K562 (cell line): ENCODE data around the gene CT47A1. TPM values are rescaled to one million over a fixed set of nuclear protein-coding genes. Genes with fewer than 3 reads are reported as not detected.

ENCODE experiments used
- ATAC-seq: fragments of 200-7000 bp; cut with Tn5 transposase; 3 replicates; pipeline ENCODE4 v1.9.1; 2020; ENCODE audit warnings: moderate library complexity
- BruUV-seq: library from RNA; stranded (reverse); fragments of 400-500 nt; replicated peaks from 2 replicates; lab custom pipeline; 2021; lab: Mats Ljungman, UMichigan
- CTCF ChIA-PET: fragments of 300-600 bp; formaldehyde crosslinking; extraction: SDS; loops from one replicate; lab custom pipeline; 2021; ENCODE audit warnings: low intra/inter-chr PET ratio; lab: Yijun Ruan, JAX
- POLR2A ChIA-PET: fragments of 300-600, 350-650 bp; sonication (Branson Sonifier 250); formaldehyde crosslinking; extraction: SDS; loops from one replicate; lab custom pipeline; 2021; ENCODE audit warnings: antibody characterized with exemption, inconsistent platforms; lab: Yijun Ruan, JAX
- DNase-seq, 4 experiments: peaks; one replicate each; pipeline versions ENCODE4 v3.0.0 to v3.0.0-alpha.2; 2011 to 2018; ENCODE audit warnings: low spot score in 3 of 4, mixed read lengths in 3 of 4; ENCODE audit errors: extremely low read depth in 1 of 4
- FAIRE-seq: peaks from 2 replicates; lab custom pipeline; 2011; peaks lifted over from hg19 to GRCh38; lab: Jason Lieb, UNC
- H2AFZ ChIP-seq: 2 replicates; pipeline ENCODE4 v1.6.0; 2011; ENCODE audit warnings: low read depth, low read length, control low read depth, inconsistent platforms
- H3K27ac ChIP-seq: fragments of 200-600 bp; 3 replicates; pipeline ENCODE4 v1.8.0; 2011; ENCODE audit warnings: low read depth, mild to moderate bottlenecking, control low read depth, inconsistent platforms, low read length, moderate library complexity, mixed read lengths; ENCODE audit errors: extremely low read depth
- H3K27me3 ChIP-seq, 2 experiments: fragments of 300-600 bp in 1 of 2; 2 replicates in 1 of 2; 3 replicates in 1 of 2; pipeline versions ENCODE4 v1.6.0 to v1.8.0; 2011; ENCODE audit warnings: inconsistent platforms in 2 of 2, low read length in 2 of 2, mild to moderate bottlenecking in 1 of 2, mixed read lengths in 1 of 2, moderate library complexity in 1 of 2; ENCODE audit not compliant: control insufficient read depth in 2 of 2, insufficient read depth in 2 of 2
- H3K36me3 ChIP-seq: fragments of 300-600 bp; 3 replicates; pipeline ENCODE4 v1.8.0; 2011; ENCODE audit warnings: mild to moderate bottlenecking, low read length, inconsistent platforms; ENCODE audit not compliant: control insufficient read depth, insufficient read depth
- H3K4me1 ChIP-seq, 2 experiments: fragments of 200-600 bp in 1 of 2; replicated peaks in 1 of 2; 2 replicates in 1 of 2; 3 replicates in 1 of 2; pipeline versions ENCODE4 v1.5.1 to v1.8.0; 2011; ENCODE audit warnings: inconsistent platforms in 2 of 2, low read length in 2 of 2, mild to moderate bottlenecking in 1 of 2, mixed read lengths in 1 of 2, moderate library complexity in 1 of 2; ENCODE audit not compliant: control insufficient read depth in 2 of 2, insufficient read depth in 2 of 2
- H3K4me2 ChIP-seq: 2 replicates; pipeline ENCODE4 v1.6.1; 2011; ENCODE audit warnings: low read length, control low read depth, inconsistent platforms, mixed read lengths; ENCODE audit not compliant: insufficient read depth
- H3K4me3 ChIP-seq: fragments of 200-600 bp; sonication (generic), shearing (Covaris generic); 2 replicates; pipeline ENCODE4 v1.5.1; 2016; ENCODE audit warnings: control low read depth, inconsistent platforms
- H3K79me2 ChIP-seq: fragments of 200-600 bp; 3 replicates; pipeline ENCODE4 v1.8.0; 2011; ENCODE audit warnings: low read length, inconsistent platforms; ENCODE audit not compliant: control insufficient read depth, insufficient read depth
- H3K9ac ChIP-seq, 2 experiments: 2 replicates each; pipeline versions ENCODE4 v1.6.0 to v1.6.1; 2011; ENCODE audit warnings: low read depth in 2 of 2, low read length in 2 of 2, control low read depth in 1 of 2, inconsistent platforms in 1 of 2, mild to moderate bottlenecking in 1 of 2, mixed read lengths in 1 of 2; ENCODE audit not compliant: insufficient read depth in 1 of 2
- H3K9me1 ChIP-seq: one replicate; pipeline ENCODE4 v1.6.0; 2011; ENCODE audit warnings: inconsistent platforms, mild to moderate bottlenecking, low read length, moderate library complexity; ENCODE audit not compliant: control insufficient read depth, insufficient read depth
- H3K9me3 ChIP-seq: replicated peaks from 2 replicates; pipeline ENCODE4 v1.5.1; 2011; ENCODE audit warnings: low read depth, low read length, inconsistent platforms; ENCODE audit not compliant: control insufficient read depth, insufficient read depth
- H4K20me1 ChIP-seq: replicated peaks from 2 replicates; pipeline ENCODE4 v1.6.1; 2011; ENCODE audit warnings: low read length, inconsistent platforms, mixed read lengths; ENCODE audit not compliant: control insufficient read depth, insufficient read depth
- EZH2 ChIP-seq: IDR thresholded peaks from 2 replicates; pipeline ENCODE4 v1.6.1; 2012; ENCODE audit warnings: low read depth, mild to moderate bottlenecking, inconsistent platforms, low read length, borderline replicate concordance
- FOXJ2 ChIP-seq: fragments of 200-800 bp; sonication (Bioruptor generic); IDR thresholded peaks from 2 replicates; pipeline ENCODE4 v1.6.1; 2016; ENCODE audit warnings: missing genetic modification characterization, missing compliant biosample characterization
- MIER1 ChIP-seq: fragments of 450-650 bp; IDR thresholded peaks from 2 replicates; pipeline ENCODE4 v1.6.1; 2016; ENCODE audit warnings: antibody characterized with exemption, mild to moderate bottlenecking, low read depth
- MLLT1 ChIP-seq, 2 experiments: fragments of 450-650 bp; IDR thresholded peaks; 2 replicates each; pipeline ENCODE4 v1.6.1; 2016
- PCBP1 ChIP-seq: fragments of 200-400 bp; formaldehyde crosslinking; IDR thresholded peaks from 2 replicates; pipeline ENCODE4 v1.6.1; 2018; ENCODE audit warnings: mild to moderate bottlenecking, low read depth, low read length; ENCODE audit not compliant: poor library complexity, severe bottlenecking
- PHF20 ChIP-seq: fragments of 450-650 bp; IDR thresholded peaks from 2 replicates; pipeline ENCODE4 v1.6.1; 2018; ENCODE audit not compliant: partially characterized antibody
- RBM15 ChIP-seq: fragments of 200-400 bp; formaldehyde crosslinking; IDR thresholded peaks from 2 replicates; pipeline ENCODE4 v1.6.1; 2018; ENCODE audit warnings: mild to moderate bottlenecking, low read length, moderate library complexity; ENCODE audit not compliant: insufficient read depth
- TAF7 ChIP-seq: fragments of 450-650 bp; IDR thresholded peaks from 2 replicates; pipeline ENCODE4 v1.6.1; 2016; ENCODE audit warnings: missing genetic modification characterization, missing compliant biosample characterization
- THRA ChIP-seq: fragments of 450-650 bp; IDR thresholded peaks from 2 replicates; pipeline ENCODE4 v1.6.1; 2017; ENCODE audit warnings: mild to moderate bottlenecking, moderate library complexity
- XRCC5 ChIP-seq: fragments of 200-400 bp; formaldehyde crosslinking; IDR thresholded peaks from 2 replicates; pipeline ENCODE4 v1.6.1; 2017; ENCODE audit warnings: low read depth, mild to moderate bottlenecking, low read length
- whole genome bisulfite sequencing: fragments of 100-300 bp; shearing (Covaris generic); methylation state at CpG from one replicate; pipeline ENCODE4 v1.1.6; 2016; ENCODE audit warnings: low coverage, mixed read lengths; ENCODE audit not compliant: insufficient coverage; ENCODE audit errors: missing lambda C conversion rate; 5-methylcytosine and 5-hydroxymethylcytosine counted together
- in situ Hi-C: fragments of 300-500 bp; cut with MboI; formaldehyde crosslinking; loops from 4 replicates; pipeline ENCODE4 v1.15.0; 2018; ENCODE audit warnings: inconsistent platforms, mixed read lengths
- intact Hi-C: fragments of 100-400 bp; cut with micrococcal nuclease; formaldehyde crosslinking; loops from 2 replicates; pipeline ENCODE4 v1.14.2; 2022
- polyA plus RNA-seq, 8 experiments: library from polyadenylated mRNA; depleted of rRNA in 4 of 8; stranded (reverse) in 5 of 8; unstranded in 3 of 8; fragments of >200 nt; fragmentation: Nextera tagmentation in 2 of 8; fragmentation: Illumina TruSeq in 1 of 8; extraction: Ambion mirVana in 2 of 8; extraction: Trizol in 1 of 8; gene quantifications; 2 replicates each; pipeline versions ENCODE4 v1.2.1 to v1.2.3, GENCODE V29; 2011 to 2014; ENCODE audit warnings: inconsistent platforms in 1 of 8, missing spikeins in 1 of 8
- total RNA-seq, 7 experiments: library from RNA; depleted of rRNA in 6 of 7; stranded (reverse); fragments of >200 nt in 6 of 7; fragmentation: Illumina TruSeq in 2 of 7; extraction: Trizol in 2 of 7; gene quantifications; 2 replicates each; pipeline versions ENCODE4 v1.2.1 to v1.2.3, GENCODE V29; 2011 to 2021; ENCODE audit warnings: low replicate concordance in 1 of 7

The CT47A1 gene
- total and polyA plus RNA-seq, 9 of the 15 experiments (the other 6 are each of a cell fraction or from before 2014, with no cell fraction given) = 0.80 TPM; not detected in 8

GRCh38 chrX:121014826-121015225, 29.3 kb upstream of the CT47A1 start:
- H3K4me2 ChIP-seq = no peak overlapping the region
- no peaks in the 10 kb centered on the region for H3K79me2 ChIP-seq
- H2AFZ ChIP-seq = no peak overlapping the region
- no TSS peak for BruUV-seq
- intact Hi-C loops = no loop called here
- no peaks in the 10 kb centered on the region for H3K27me3 ChIP-seq
- DNase-seq (no peak), FAIRE-seq (no peak), ATAC-seq (no peak)
- no peak overlapping the region for H3K27ac ChIP-seq
- no peak overlapping the region for H3K9ac ChIP-seq
- in situ Hi-C loops = no loop called here
- 0% methylated on average over 1 of the region's 2 CpGs for WGBS
- no peak overlapping the region for H3K4me3 ChIP-seq
- ChIA-PET POLR2A (no interaction called here), CTCF (no interaction called here)
- no peaks in the 10 kb centered on the region for H3K9me3 ChIP-seq
- no peaks in the 10 kb centered on the region; a peak in 1 of 5 replicates for H3K4me1 ChIP-seq
- no peaks in the 10 kb centered on the region for H4K20me1 ChIP-seq
- no peaks in the 10 kb centered on the region for H3K9me1 ChIP-seq
- no peaks in the 10 kb centered on the region for H3K36me3 ChIP-seq
- TF ChIP-seq EZH2 = no peak
- TF ChIP-seq THRA = no peak
- TF ChIP-seq TAF7 = no peak
- no peak for TF ChIP-seq PHF20
- TF ChIP-seq XRCC5 = no peak
- TF ChIP-seq MIER1 = no peak
- no peak for TF ChIP-seq FOXJ2
- TF ChIP-seq RBM15 = no peak
- TF ChIP-seq PCBP1 = no peak
- TF ChIP-seq MLLT1 (IDR thresholded peaks at IDR 0.05) = no peak
